Activated CD4-positive, alpha-beta memory T cell treated with anti-CD3 and anti-CD28 coated beads, Interleukin-2, amount 10 ng/mL, durations not matched to agents 7 days and 5 days (primary cell): ENCODE data around the gene NBPF1. TPM values are rescaled to one million over a fixed set of nuclear protein-coding genes. Genes with fewer than 3 reads are reported as not detected.
A peak's percentile ranks its signal among the peaks of the same experiment; 100 is the strongest.
"Not testable (repeated sequence)": the region's sequence is repeated elsewhere in the genome, so short reads cannot be mapped to it uniquely, and the experiment has no call there.

Experiments used
- CTCF ChIA-PET: fragments of 350-600 bp; sonication (Branson Sonifier 250); formaldehyde crosslinking; loops from one replicate; lab custom pipeline; 2021; ENCODE audit warnings: antibody characterized with exemption, inconsistent platforms; lab: Charles Lee
- POLR2A ChIA-PET: fragments of 350-600 bp; sonication (Branson Sonifier 250); formaldehyde crosslinking; loops from one replicate; lab custom pipeline; 2021; ENCODE audit warnings: antibody characterized with exemption; lab: Charles Lee
- DNase-seq: peaks from one replicate; pipeline ENCODE4 v3.0.0-alpha.2; 2020
- H3K27ac Mint-ChIP-seq: one replicate; pipeline ENCODE4 v1.8.0; 2021; ENCODE audit warnings: mild to moderate bottlenecking, mixed read lengths
- H3K27me3 Mint-ChIP-seq: one replicate; pipeline ENCODE4 v1.8.0; 2021; ENCODE audit warnings: mixed read lengths
- H3K36me3 Mint-ChIP-seq: one replicate; pipeline ENCODE4 v1.8.0; 2021; ENCODE audit warnings: low read depth, mixed read lengths
- H3K4me1 Mint-ChIP-seq: one replicate; pipeline ENCODE4 v1.8.0; 2021; ENCODE audit warnings: mixed read lengths
- H3K4me3 Mint-ChIP-seq: one replicate; pipeline ENCODE4 v1.8.0; 2021; ENCODE audit warnings: mild to moderate bottlenecking, mixed read lengths
- H3K9me3 Mint-ChIP-seq: one replicate; pipeline ENCODE4 v1.8.0; 2021; ENCODE audit warnings: mixed read lengths
- total RNA-seq, 2 experiments: library from RNA; stranded (reverse); gene quantifications; one replicate each; pipeline ENCODE4 v1.2.3, GENCODE V29; 2021

The NBPF1 gene
- 1 to 10 TPM; 1.7 to 2.2 TPM for total RNA-seq

DNA sequence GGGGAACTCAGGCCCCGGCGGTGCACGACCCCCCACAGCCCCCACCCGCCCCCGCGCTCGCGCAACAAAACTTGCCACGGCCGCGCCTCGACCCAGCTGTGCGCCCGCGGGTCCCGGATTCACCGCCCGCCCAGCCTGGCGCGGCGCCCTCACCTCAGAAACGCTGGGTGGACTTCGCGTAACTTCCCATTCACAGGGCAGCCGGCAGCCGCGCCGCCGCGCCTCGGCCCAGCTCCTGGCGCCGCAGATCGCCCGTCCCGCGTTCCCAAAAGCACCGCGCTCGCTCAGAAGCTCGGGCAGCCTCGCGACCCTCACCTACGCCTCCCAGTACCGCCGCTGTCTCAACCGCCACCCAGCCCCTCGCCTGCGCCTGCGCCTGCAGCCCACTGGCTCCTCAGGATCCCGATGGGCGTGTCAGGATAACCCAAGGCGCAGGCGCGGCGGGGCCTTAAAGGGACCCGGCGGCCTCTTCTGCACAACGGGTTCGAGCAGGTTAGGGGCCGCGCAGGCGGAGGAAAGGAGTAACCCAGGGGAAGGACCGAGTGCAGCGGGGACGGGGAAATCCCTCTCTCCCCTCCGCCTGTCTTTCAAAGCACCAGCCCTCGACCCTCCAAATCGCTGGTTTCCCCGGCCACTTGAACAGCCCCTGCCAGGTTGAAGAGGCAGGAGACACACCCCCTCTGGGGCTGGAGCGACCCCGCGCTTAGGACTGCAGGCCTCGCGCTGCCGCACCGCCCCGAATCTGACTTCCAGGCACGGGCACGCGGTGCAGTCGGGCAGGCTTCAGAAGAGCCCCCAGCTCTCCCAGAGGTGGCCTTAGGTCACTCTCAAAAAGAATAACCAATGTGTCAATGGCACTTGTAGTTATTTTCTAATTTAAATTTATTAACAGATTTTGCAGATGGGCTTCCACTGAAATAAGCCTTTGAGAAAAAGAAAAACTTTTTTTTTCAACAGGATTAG, at the start of gene NBPF1:
Gene NBPF1, minus strand, starts transcription at position 380 of the 963 bp plus-strand sequence.
- no peaks in the 10 kb centered on the region for H3K27me3 Mint-ChIP-seq
- H3K27ac Mint-ChIP-seq: no peak within 1 kb of the TSS
- no peaks in the 10 kb centered on the region for H3K4me1 Mint-ChIP-seq
- no peak within 1 kb of the TSS for H3K4me3 Mint-ChIP-seq
- H3K9me3 Mint-ChIP-seq: no peaks in the 10 kb centered on the region
- CTCF ChIA-PET: interaction anchor here (1.2 to 2.0 kb wide), 4 partner anchors 7 to 96 kb away, joined by 3 to 17 read pairs (median 4); no protein-coding TSS in a partner anchor
- POLR2A ChIA-PET: interaction anchor here (0.8 to 2.4 kb wide), 3 partner anchors 9 to 292 kb away, joined by 3 to 7 read pairs (median 5); partner anchors contain the start of gene RNU1-1
- DNase-seq: peak; percentile 76
- no peaks in the 10 kb centered on the region for H3K36me3 Mint-ChIP-seq

DNA sequence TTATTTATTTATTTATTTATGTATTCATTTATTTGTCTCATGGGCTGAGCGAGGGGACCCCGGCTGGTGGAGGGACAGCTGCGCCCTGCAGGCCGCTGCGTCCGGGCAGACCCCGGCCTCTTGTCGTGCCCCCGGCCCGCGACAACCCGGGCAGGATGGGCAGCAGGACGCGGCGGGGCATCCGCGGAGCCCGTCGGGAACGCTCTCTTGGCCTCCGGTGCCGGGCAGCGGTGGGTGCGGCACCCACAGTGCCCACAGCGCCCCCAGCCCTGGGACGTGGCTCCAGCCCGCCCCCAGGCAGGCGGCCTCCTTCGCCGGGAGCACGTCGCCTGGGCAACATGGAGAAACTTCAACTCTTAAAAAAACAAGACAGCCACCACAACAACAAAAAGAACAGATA, 44.9 kb upstream of the NBPF1 start:
- H3K4me1 Mint-ChIP-seq, H3K4me3 Mint-ChIP-seq, H3K9me3 Mint-ChIP-seq, CTCF ChIA-PET, H3K36me3 Mint-ChIP-seq, H3K27ac Mint-ChIP-seq, DNase-seq, POLR2A ChIA-PET, H3K27me3 Mint-ChIP-seq: not testable (repeated sequence)

DNA sequence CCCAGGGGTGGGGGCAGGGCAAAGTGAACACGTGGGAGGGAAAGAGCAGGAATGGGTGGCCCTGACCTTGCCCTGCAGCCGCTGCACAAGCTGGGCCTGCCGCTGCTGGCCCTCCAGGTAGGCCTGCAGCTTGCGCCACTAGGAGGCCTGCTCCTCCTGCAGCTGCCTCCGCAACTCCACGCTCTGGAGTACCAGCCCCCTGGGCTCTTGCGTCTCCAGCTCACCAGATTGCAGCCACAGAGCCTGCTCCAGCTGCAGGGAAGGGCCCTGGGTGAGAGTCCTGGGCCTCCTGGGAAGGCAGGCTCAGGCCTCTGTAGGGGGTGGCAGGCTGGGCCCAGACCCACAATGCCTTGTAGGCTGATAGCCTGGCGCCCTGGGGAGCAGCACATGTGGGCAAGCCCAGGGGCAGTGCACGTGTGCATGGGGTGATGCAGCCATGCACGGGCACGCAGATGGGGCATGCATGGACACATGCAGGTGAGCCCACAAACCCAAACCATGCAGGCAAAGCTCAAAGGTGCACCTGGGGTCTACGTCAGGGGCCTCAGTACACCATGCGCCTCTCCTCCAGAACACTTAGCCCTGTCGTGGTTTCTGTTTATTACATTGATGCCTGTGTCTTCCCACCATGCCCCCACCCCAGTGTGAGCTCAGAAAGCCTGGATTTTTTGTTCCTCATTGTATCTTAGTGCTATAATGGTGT, 43.8 kb upstream of the NBPF1 start:
- H3K4me1 Mint-ChIP-seq, POLR2A ChIA-PET, DNase-seq, H3K27me3 Mint-ChIP-seq, H3K27ac Mint-ChIP-seq, H3K36me3 Mint-ChIP-seq, H3K9me3 Mint-ChIP-seq, H3K4me3 Mint-ChIP-seq, CTCF ChIA-PET: not testable (repeated sequence)

DNA sequence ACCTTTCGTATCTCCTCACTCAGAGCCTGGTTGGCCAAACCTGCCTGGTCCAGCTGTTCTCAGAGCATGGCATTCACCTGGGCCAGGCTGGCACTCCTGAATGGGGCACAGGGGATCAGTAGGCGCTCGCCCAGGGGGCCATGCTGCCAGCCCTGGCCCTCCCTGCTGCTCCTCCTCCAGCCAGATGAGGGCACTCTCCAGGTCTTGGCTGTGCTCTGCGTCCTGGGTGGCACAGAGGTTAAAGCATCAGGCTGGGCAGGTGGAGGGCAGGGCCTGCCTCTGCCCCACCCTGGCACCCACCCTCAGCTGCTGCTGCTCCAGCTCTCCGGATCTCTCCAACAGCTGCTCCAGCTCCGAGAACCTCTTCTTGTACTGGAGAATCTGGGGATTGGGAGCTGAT, 43.2 kb upstream of the NBPF1 start:
- POLR2A ChIA-PET, H3K4me1 Mint-ChIP-seq, DNase-seq, H3K27me3 Mint-ChIP-seq, H3K36me3 Mint-ChIP-seq, H3K4me3 Mint-ChIP-seq, H3K27ac Mint-ChIP-seq, H3K9me3 Mint-ChIP-seq, CTCF ChIA-PET: not testable (repeated sequence)

DNA sequence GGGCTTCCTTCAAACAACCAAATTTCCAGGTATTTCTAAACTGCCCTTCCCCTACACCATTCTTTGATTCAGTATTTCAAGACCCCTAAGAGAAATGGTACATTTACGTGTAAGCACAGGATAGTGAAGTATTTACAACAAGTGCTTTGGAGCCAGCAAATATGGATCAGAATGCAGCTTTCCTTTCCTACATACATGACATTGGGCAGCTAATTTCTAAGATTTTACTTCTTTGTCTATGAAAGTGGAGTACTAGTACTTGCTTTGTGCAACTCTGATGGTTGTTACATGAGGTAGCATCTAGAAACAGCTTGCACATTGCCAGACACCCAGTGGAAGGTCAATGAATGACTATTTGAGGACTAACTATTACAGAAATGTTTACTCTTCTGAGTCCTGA, 38.2 kb upstream of the NBPF1 start:
- H3K9me3 Mint-ChIP-seq, POLR2A ChIA-PET, H3K27ac Mint-ChIP-seq, H3K4me1 Mint-ChIP-seq, H3K36me3 Mint-ChIP-seq, H3K4me3 Mint-ChIP-seq, CTCF ChIA-PET, DNase-seq: not testable (repeated sequence)
- peaks cover 15% of the 10 kb centered on the region for H3K27me3 Mint-ChIP-seq

DNA sequence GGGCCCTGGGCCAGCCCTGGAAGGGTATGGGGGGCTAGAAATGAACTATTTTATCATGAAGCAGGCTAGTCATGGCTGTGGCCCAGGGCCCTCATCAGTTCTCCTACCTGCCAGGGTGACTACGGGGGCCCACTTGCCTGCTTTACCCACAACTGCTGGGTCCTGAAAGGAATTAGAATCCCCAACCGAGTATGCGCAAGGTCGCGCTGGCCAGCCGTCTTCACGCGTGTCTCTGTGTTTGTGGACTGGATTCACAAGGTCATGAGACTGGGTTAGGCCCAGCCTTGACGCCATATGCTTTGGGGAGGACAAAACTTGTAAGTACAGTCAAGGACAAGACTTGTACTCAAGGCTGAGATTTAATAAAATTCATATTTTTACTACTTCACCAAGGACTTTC, 36.6 kb upstream of the NBPF1 start:
- DNase-seq, H3K27ac Mint-ChIP-seq, POLR2A ChIA-PET, H3K4me3 Mint-ChIP-seq, H3K4me1 Mint-ChIP-seq, CTCF ChIA-PET, H3K9me3 Mint-ChIP-seq, H3K36me3 Mint-ChIP-seq: not testable (repeated sequence)
- H3K27me3 Mint-ChIP-seq: peaks cover 19% of the 10 kb centered on the region

DNA sequence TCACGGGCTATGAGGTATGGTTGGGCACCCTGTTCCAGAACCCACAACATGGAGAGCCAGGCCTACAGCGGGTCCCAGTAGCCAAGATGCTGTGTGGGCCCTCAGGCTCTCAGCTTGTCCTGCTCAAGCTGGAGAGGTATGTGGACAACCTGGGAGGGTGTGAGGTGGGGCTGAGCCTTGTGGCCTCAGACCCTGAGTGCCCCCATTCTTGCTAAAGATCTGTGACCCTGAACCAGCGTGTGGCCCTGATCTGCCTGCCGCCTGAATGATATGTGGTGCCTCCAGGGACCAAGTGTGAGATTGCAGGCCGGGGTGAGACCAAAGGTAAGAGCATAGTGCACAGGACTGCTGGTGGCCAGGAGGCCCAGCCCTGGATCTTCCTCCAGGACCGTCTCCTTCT, 36.0 kb upstream of the NBPF1 start:
- H3K4me1 Mint-ChIP-seq, H3K4me3 Mint-ChIP-seq, CTCF ChIA-PET, DNase-seq, H3K36me3 Mint-ChIP-seq, POLR2A ChIA-PET, H3K9me3 Mint-ChIP-seq, H3K27ac Mint-ChIP-seq: not testable (repeated sequence)
- peaks cover 19% of the 10 kb centered on the region for H3K27me3 Mint-ChIP-seq

DNA sequence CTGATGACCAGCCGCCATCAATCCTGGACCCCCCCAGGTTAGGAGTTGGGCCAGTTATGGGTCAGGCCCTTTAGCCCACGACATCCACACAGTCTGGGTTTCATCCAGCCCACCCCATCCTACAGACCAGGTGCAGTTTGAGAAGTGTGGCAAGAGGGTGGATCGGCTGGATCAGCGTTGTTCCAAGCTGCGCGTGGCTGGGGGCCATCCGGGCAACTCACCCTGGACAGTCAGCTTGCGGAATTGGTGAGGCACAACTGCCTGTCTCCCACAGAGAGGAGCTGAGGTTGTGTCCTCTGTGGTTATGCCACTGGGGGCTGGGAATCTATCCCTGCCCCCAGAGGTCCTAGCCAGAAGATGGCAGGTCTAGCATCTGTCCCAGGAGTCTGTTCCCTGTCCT, 35.4 kb upstream of the NBPF1 start:
- DNase-seq: not testable (repeated sequence)

DNA sequence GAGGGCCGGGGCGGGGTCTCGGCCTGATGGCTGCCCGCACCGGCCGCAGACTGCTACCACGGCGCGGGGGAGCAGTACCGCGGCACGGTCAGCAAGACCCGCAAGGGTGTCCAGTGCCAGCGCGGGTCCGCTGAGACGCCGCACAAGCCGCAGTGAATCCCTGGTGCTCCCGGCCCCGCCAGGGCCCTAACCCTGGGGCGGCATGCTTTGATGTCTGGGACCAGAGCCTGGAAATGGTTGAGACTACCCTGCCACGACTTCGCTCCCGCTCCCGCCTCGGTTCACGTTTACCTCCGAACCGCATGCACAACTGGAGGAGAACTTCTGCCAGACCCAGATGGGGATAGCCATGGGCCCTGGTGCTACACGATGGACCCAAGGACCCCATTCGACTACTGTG, 34.9 kb upstream of the NBPF1 start:
- not testable (repeated sequence) for H3K4me3 Mint-ChIP-seq

More for the DNA sequence above, 35.4 kb upstream of the NBPF1 start:
- H3K36me3 Mint-ChIP-seq, H3K4me3 Mint-ChIP-seq, CTCF ChIA-PET, POLR2A ChIA-PET, H3K9me3 Mint-ChIP-seq, H3K27ac Mint-ChIP-seq, H3K4me1 Mint-ChIP-seq: not testable (repeated sequence)
- H3K27me3 Mint-ChIP-seq: peaks cover 19% of the 10 kb centered on the region

DNA sequence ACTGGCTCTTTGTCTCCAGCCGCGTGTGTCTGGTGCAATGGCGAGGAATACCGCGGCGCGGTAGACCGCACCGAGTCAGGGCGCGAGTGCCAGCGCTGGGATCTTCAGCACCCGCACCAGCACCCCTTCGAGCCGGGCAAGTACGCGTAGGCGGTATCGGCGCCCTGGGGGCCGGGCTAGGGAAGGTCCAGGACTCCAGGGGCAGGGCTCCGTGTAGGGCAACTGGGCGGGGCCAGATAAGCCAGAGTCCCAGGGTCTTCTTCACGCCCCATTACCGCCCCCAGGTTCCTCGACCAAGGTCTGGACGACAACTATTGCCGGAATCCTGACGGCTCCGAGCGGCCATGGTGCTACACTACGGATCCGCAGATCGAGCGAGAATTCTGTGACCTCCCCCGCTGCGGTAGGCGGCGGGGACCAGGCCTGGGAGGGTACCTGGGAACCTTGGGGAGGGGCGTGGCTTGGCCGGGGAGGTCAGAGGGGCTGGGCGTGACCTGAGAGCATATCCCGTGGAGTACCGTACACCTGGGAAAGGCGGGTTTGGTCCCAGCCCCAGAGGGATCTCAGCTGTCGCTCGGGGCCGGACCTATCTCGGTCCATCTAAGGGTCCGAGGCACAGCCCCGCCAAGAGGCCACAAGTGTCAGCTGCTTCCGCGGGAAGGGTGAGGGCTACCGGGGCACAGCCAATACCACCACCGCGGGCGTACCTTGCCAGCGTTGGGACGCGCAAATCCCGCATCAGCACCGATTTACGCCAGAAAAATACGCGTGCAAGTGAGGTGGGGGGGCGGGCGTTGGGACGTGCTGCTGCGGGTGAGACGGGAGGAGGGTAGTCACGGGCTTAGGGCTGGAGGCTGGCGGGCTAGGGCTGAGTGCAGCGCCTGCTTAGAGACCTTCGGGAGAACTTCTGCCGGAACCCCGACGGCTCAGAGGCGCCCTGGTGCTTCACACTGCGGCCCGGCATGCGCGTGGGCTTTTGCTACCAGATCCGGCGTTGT, 34.1 kb upstream of the NBPF1 start:
- H3K36me3 Mint-ChIP-seq, H3K4me3 Mint-ChIP-seq, H3K27ac Mint-ChIP-seq, DNase-seq, H3K4me1 Mint-ChIP-seq, CTCF ChIA-PET, POLR2A ChIA-PET, H3K9me3 Mint-ChIP-seq: not testable (repeated sequence)
- peaks cover 15% of the 10 kb centered on the region for H3K27me3 Mint-ChIP-seq

More for the DNA sequence above, 34.9 kb upstream of the NBPF1 start:
- H3K9me3 Mint-ChIP-seq, DNase-seq, H3K27ac Mint-ChIP-seq, CTCF ChIA-PET, H3K4me1 Mint-ChIP-seq, H3K36me3 Mint-ChIP-seq, POLR2A ChIA-PET: not testable (repeated sequence)
- peaks cover 19% of the 10 kb centered on the region for H3K27me3 Mint-ChIP-seq

DNA sequence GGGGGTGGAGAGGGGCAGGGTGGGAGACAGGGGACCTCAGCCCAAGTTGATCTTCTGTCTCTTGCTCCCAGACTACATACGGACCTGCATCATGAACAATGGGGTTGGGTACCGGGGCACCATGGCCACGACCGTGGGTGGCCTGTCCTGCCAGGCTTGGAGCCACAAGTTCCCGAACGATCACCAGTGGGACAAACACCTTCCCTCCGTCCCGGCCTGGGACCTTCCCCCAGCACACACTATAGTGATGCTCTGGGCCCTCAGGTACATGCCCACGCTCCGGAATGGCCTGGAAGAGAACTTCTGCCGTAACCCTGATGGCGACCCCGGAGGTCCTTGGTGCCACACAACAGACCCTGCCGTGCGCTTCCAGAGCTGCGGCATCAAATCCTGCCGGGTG, 33.4 kb upstream of the NBPF1 start:
- DNase-seq, H3K9me3 Mint-ChIP-seq, H3K4me3 Mint-ChIP-seq, CTCF ChIA-PET, H3K36me3 Mint-ChIP-seq, H3K4me1 Mint-ChIP-seq, H3K27ac Mint-ChIP-seq, POLR2A ChIA-PET: not testable (repeated sequence)
- peaks cover 11% of the 10 kb centered on the region for H3K27me3 Mint-ChIP-seq

DNA sequence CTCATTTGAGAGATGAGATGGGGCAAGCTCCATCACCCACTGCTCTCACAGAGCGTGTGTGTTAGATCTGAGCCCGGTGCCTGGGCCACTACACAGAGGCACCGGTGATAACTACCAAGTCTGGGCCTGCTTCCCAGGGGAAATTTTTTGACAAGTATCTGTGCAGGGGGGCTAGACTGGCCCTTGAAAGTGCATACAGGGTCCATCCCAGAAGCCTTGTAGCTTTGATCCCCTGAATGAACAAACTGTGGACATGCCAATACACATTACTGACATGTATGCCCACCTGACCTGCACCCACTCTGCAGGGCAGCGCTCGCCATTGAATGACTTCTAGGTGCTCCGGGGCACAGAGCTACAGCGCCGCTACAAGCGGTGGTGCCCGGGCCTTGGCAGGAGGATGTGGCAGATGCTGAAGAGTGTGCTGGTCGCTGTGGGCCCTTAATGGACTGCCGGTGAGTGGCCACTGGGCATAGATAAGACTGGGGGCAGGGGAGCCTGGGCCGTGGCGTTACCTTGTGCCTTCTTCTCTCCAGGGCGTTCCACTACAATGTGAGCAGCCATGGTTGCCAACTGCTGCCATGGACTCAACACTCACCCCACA, 32.8 kb upstream of the NBPF1 start:
- not testable (repeated sequence) for H3K36me3 Mint-ChIP-seq
- POLR2A ChIA-PET: interaction anchor here (2.4 kb wide), 1 partner anchor 258 kb away, joined by 20 read pairs; no protein-coding TSS in a partner anchor

More for the DNA sequence above, 32.8 kb upstream of the NBPF1 start:
- H3K27me3 Mint-ChIP-seq: peaks cover 11% of the 10 kb centered on the region
- H3K4me1 Mint-ChIP-seq, H3K27ac Mint-ChIP-seq, DNase-seq, CTCF ChIA-PET, H3K4me3 Mint-ChIP-seq, H3K9me3 Mint-ChIP-seq: not testable (repeated sequence)
